HPDE6-E6E7 (cell line): ENCODE results near the gene SPEG.

ENCODE experiments used
- DNase-seq: peaks from one replicate; pipeline ENCODE4 v3.0.0; 2011; ENCODE audit warnings: missing footprints; ENCODE audit errors: extremely low spot score

SPEG gene

GRCh38 chr2:219496247-219496824 is 61.7 kb downstream of the SPEG start:
- DNase-seq, result no peak

- no peak for DNase-seq
Observed at GRCh38 chr2:219496825-219497494, 62.3 kb downstream of the SPEG start.

DNA sequence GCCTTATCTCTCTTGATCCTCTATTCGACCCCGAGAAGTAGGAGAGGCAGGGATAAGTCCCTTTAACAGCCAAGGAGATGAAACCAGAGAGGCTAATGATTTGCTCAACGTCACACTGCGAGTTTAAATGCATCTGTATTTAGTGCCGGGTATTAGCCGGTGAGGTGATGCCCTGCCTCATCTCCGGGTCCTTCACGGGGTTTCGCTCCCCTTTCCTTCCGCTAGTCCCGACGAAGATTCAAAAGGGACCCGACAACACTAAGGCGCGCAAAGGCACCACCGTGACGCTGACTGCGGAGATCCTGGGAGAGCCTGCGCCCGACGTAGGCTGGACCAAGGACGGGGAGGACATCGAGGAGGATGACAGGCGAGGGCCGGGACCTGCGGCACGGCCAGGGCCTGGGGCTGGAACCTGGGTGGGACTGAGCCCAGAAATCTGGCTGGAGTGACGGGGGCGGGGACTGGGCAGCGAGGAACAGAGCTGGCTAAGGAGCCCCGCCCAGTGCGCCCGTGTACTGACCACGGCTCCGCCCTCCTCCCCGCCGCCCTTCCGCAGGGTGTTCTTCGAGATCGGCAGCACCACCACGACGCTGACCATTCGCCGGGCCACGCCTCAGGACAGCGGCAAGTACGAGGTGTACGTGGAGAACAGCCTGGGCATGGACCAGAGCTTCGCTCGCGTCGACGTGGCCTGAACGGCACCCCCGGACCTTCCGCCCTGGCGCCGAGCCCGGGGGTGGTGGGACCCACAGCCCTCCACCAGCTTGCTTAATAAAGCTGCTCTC is 63.0 kb downstream of the SPEG start:
- peak; percentile 66 for DNase-seq

DNA sequence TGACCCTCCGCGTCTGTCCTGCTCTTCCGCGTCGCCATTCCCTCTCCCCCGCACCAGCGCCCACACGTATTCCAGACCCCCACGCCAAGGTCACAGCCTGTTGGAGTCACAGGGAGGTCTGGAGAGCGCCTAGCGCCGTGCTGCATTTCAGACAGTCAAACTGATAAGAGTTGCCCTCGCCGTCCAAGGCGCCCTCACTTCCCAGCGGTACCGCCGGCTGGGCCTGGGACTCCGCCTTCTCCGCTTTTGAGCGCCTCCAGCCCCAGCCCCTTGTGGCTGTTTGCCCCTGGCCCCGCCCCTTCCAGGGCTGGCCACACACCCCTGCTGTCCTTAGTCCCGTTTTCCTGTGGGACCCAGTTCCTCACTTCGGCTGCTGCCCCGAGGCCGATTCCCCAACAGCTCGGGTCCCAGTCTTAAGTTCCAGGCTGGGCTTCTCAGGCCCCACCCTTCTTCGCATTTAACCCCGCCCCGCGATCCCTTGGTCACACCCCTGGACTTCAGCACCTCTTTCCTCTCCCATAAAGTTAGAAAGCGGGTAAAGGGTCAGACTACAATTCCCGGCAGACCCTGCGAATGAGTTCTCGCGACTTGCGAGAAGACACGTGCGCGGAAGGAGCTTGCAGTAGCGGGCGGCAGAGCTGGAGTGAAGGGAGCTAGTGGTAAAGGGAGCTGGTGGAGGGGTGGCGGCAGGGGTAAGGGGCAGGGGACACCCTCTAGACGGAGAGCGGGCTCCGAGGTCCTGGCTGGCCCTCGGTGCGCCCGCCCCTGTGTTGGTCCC is 63.8 kb downstream of the SPEG start, which contains the start of gene GMPPA:
TSS of gene GMPPA (plus strand) at position 612 of the 778 bp plus-strand sequence. CDS start 1,085 bp downstream, outside the sequence.
- DNase-seq, result peak; percentile 99

GRCh38 chr2:219499058-219499307 is 64.3 kb downstream of the SPEG start:
- no peak for DNase-seq

- DNase-seq, result no peak
Observed at GRCh38 chr2:219499555-219499954, 64.9 kb downstream of the SPEG start.

- no peak for DNase-seq
Observed at GRCh38 chr2:219500135-219500534, 65.5 kb downstream of the SPEG start.

DNA sequence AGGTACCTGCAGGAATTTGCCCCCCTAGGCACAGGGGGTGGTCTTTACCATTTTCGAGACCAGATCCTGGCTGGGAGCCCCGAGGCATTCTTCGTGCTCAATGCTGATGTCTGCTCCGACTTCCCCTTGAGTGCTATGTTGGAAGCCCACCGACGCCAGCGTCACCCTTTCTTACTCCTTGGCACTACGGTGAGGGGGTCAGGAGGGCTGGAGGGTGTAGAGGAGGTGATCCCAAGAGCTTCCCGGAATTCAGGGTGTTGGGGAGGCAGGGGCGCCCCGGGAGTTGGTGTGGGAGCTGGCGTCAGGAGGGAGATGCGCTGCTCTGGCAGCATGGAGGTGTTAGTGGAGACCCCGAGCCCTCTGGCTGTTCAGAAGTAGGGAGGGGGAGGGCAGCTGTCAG is 67.2 kb downstream of the SPEG start:
- DNase-seq, result no peak

DNA sequence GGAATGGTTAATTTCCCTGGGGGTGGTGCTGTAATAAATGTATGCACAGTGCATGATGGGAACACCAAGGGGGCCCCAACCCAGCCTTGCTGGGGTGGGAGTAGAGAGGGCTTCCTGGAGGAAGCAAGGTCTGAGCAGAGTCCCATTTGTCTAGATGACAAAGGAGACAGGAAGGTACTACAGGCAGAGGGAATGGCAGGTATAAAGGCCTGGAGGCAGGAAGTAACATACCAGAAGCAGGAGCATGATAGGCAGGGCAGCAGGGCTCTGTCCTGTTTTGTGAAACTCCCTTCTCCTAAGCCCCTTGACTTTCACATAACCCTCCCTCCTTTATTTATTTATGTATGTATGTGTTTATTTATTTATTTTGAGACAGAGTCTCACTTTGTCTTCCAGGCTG is 68.0 kb downstream of the SPEG start:
- no peak for DNase-seq

GRCh38 chr2:219505585-219505984 is 70.9 kb downstream of the SPEG start:
- no peak for DNase-seq

- DNase-seq, result no peak
Observed at GRCh38 chr2:219506153-219506801, 71.6 kb downstream of the SPEG start.

DNA sequence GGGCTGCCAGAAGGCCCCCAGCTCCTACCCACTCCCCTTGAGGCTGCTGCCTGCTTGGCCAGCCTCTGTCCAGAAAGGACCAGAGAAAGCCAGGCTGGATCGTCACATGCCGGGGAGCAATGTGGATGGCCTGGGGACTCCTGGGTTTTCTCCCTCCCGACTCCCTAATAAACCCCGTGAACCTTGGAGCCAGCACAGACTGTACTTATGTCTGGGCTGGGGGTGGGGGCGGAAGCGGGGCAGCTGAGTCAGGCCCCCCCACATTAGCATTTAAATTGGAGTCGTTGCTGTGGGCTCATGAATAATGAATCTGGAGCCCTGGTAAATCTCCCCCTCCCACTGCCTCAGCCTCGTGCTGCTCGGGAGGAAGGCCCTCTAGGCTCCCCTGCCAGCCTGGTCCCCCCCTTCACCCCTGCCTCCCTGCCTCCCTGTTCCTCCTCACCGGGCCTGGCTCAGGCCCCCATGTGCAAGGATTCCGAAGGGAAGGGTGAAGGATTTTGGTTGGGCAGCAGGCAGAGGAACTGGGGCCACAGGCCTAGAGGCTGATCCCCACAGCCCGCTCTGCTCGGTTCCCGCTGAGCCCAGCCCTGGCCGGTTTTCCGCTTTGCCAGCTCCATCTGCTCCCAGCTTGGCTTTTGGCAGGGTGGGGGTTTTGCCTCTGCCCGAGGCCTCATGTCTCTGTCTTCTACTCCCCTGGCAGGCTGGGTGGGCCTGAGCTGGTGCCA is 72.3 kb downstream of the SPEG start:
- DNase-seq, result no peak

GRCh38 chr2:219507581-219508443 is 73.2 kb downstream of the SPEG start:
- DNase-seq, result no peak

- no peak for DNase-seq
Observed at GRCh38 chr2:219508444-219508734, 73.7 kb downstream of the SPEG start.

DNA sequence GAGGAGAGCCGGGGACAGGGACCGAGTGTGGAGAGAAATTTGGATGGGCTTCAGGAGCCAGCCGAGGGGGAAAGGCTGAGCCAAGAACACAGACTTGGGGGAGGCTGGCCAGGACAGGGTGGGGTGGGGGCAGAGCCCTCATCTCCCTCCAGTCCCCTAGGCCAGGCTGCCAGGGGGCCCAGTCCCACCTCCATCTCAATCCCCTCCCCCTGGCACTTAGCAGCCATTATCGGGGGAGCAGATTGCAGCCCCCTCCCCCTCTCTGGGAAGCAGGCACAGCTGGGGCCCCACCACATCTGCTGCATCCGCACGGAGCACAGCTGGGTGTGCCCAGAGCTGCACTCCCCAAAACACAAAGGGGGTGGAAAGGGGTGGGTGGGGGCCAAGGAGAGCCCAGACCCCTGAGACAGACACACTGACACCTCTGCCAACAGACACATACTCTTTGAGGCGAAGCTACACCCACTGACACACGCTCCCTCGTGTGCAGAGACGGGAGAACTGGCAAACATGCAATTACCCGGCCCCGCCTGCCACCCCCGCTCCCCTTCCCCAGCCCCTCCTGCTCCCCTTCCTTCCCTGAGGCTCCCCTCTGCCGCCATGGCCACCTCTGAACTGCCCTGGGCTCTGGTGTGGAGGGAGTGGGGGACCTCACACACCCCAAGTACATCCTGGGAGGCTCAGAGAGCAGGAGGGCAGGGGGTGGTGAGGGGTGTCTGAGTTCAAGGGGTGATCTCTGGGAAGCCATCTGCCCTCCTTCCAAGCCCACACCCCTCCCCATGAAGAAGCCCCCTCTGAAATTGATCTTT is 74.5 kb downstream of the SPEG start:
- no peak for DNase-seq

- peak; percentile 53 for DNase-seq
Observed at GRCh38 chr2:219509780-219510511, 75.3 kb downstream of the SPEG start.

GRCh38 chr2:219510512-219511135 is 76.0 kb downstream of the SPEG start:
- no peak for DNase-seq

GRCh38 chr2:219511547-219512325 is 77.1 kb downstream of the SPEG start:
- no peak for DNase-seq
